ENCODE measurements around the gene TRAPPC5.

The TRAPPC5 gene

DNA sequence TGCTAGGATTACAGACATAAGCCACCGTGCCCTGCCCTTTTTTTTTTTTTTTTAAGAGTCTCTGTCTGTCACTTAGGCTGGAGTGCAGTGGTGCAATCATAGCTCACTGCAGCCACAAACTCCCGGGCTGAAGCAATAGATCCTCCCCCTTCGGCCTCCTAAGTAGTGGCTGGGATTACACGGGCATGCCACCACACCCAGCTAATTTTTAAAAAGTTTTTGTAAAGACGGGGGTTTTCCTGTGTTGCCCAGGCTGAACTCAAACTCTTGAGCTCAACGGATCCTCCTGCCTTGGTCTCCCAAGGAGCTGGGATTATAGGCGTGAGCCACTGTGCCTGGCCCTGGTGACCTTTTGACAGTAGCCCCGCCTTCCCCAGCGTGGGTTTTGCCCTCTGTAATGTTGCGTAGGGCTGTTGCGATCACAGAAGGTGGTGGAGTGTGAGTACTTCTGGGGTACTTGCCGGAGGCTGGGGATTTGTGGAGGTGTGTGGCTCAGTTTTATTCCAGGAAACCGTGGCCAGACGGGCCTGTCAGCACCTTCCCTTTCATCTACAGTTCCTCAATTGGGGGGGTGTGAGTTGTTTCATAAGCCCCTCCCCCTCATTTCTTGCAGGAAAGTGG lies 23.4 kb upstream of the TRAPPC5 start:
- TF ChIP-seq CTCF (IDR thresholded peaks at IDR 0.05; ENCODE audit: low read length, missing control alignments): no peak
- DNase-seq (ENCODE audit: low read depth): no peak

DNA sequence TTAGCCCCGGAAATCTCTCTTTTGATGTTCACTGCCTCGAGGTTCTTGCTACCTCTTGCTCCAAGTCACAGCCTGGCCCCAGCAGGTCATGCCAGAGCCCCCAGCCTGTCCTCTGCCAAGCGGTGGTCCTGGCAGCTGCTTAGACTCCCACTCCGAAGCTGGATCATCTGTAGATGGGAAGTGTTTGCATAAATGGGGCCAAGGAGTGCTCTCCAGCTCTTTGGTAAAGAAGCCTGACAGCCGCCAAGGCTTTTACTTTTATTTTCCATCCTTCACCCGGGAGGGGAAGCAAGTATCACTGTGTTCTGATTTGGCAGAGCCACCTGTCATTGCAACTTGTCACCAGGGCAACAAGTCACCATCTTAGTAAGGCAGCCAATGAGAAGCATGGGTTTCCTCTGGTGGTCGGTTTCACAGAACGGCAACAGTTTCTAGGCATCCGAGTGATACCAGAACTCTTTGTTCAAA lies 22.4 kb upstream of the TRAPPC5 start:
- DNase-seq (ENCODE audit: low read depth): no peak

More for the DNA sequence above, 23.4 kb upstream of the TRAPPC5 start:
- no peak overlapping the region for H3K4me3 ChIP-seq (replicated peaks; ENCODE audit: low read depth, low read length)

GRCh38 chr19:7661744-7662538 lies 18.7 kb upstream of the TRAPPC5 start:
- H3K4me3 ChIP-seq (replicated peaks; ENCODE audit: low read depth, low read length): no peak overlapping the region
- TF ChIP-seq CTCF (IDR thresholded peaks at IDR 0.05; ENCODE audit: low read length, missing control alignments): no peak
- DNase-seq (ENCODE audit: low read depth): no peak

More for the DNA sequence above, 22.4 kb upstream of the TRAPPC5 start:
- no peak for TF ChIP-seq CTCF (IDR thresholded peaks at IDR 0.05; ENCODE audit: low read length, missing control alignments)
- H3K4me3 ChIP-seq (replicated peaks; ENCODE audit: low read depth, low read length): no peak overlapping the region

DNA sequence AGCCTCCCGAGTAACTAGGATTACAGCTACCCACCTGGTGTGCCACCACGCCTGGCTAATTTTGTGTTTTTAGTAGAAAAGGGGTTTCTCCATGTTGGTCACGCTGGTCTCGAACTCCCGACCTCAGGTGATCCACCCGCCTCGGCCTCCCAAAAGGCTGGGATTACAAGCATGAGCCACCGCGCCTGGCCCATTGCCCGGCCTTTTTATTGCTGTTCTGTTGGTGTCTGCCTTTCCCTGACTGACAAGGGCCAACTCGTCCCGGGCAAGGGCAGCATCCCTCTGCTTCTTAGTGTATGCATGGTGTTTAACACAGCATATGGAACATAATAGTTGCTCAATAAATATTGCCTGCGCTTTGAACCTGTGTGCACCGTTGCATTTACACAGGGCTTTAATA lies 18.0 kb upstream of the TRAPPC5 start:
- no peak for TF ChIP-seq CTCF (IDR thresholded peaks at IDR 0.05; ENCODE audit: low read length, missing control alignments)
- no peak for DNase-seq (ENCODE audit: low read depth)
- H3K4me3 ChIP-seq (replicated peaks; ENCODE audit: low read depth, low read length): no peak overlapping the region

GRCh38 chr19:7663706-7664105 lies 16.9 kb upstream of the TRAPPC5 start:
- H3K4me3 ChIP-seq (replicated peaks; ENCODE audit: low read depth, low read length): no peak overlapping the region
- TF ChIP-seq CTCF (IDR thresholded peaks at IDR 0.05; ENCODE audit: low read length, missing control alignments): no peak
- no peak for DNase-seq (ENCODE audit: low read depth)

DNA sequence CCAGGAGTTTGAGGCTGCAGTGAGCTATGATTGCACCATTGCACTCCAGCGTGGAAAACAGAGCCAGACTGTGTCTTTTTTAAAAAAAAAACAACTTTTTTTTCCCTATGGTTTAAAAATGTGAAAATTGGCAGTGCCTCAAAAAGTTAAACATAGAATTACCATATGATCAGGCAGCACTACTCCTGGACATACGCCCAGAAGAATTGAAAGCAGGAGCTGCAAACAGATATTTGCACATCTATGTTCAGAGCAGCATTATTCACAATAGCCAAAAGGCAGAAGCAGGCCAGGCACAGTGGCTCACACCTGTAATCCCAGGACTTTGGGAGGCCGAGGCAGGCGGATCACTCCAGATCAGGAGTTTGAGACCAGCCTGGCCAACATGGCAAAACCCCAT lies 15.6 kb upstream of the TRAPPC5 start:
- H3K4me3 ChIP-seq (replicated peaks; ENCODE audit: low read depth, low read length): no peak overlapping the region
- no peak for TF ChIP-seq CTCF (IDR thresholded peaks at IDR 0.05; ENCODE audit: low read length, missing control alignments)
- DNase-seq (ENCODE audit: low read depth): peak; percentile 71

Data from fibroblast of pulmonary artery (primary cell).